Left ventricle myocardium superior (tissue), 1 donor: ENCODE results near the gene EFNA2. TPM values are rescaled to one million over a fixed set of nuclear protein-coding genes. Genes with fewer than 3 reads are reported as not detected.

Source experiments
- ATAC-seq: fragments of 200-7000 bp; cut with Tn5 transposase; one replicate; pipeline ENCODE4 v1.9.1; 2020; ENCODE audit warnings: mild to moderate bottlenecking, moderate library complexity
- DNase-seq: peaks from one replicate; pipeline ENCODE4 v3.0.0-alpha.2; 2020
- intact Hi-C: fragments of 100-400 bp; cut with micrococcal nuclease; formaldehyde crosslinking; loops from one replicate; pipeline ENCODE4 v1.11.0; 2022
- total RNA-seq: library from RNA; stranded (reverse); fragmentation: NEBNext Ultra II Directional; extraction: Animal tissue kit (Norgen Biotek cat#: 25700); gene quantifications from one replicate; pipeline ENCODE4 v1.2.1, GENCODE V29; 2021
- donor health status: DM: no; HTN: yes; CAD: no; lungs with severe emphysema.

The EFNA2 gene
- total RNA-seq, 1 donor from 2014 or later: not detected

DNA sequence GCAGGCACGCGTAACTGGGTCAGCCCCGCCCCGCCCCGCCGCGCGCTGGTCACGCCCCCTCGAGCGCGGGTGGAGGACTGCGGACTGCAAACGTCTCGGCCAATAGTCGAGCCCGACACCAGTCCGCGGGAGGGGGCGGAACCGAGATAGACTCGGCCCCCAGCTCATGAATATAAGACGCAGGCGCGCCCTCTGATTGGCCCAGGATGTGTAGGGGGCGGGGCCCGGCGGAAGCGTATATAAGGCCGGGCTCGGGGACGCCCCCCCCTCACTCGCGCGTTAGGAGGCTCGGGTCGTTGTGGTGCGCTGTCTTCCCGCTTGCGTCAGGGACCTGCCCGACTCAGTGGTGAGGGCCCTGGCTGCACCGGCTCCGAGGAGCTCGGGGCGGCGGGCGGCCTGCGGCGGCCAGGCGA lies 16.6 kb upstream of the EFNA2 start, which contains the start of gene CIRBP:
Gene CIRBP (plus strand): TSS at position 268 of the 413 bp plus-strand sequence. CDS start 1,602 bp downstream, outside the sequence.
- intact Hi-C loops: no loop called here
- DNase-seq: peak; percentile 100
- ATAC-seq: peak; percentile 74

DNA sequence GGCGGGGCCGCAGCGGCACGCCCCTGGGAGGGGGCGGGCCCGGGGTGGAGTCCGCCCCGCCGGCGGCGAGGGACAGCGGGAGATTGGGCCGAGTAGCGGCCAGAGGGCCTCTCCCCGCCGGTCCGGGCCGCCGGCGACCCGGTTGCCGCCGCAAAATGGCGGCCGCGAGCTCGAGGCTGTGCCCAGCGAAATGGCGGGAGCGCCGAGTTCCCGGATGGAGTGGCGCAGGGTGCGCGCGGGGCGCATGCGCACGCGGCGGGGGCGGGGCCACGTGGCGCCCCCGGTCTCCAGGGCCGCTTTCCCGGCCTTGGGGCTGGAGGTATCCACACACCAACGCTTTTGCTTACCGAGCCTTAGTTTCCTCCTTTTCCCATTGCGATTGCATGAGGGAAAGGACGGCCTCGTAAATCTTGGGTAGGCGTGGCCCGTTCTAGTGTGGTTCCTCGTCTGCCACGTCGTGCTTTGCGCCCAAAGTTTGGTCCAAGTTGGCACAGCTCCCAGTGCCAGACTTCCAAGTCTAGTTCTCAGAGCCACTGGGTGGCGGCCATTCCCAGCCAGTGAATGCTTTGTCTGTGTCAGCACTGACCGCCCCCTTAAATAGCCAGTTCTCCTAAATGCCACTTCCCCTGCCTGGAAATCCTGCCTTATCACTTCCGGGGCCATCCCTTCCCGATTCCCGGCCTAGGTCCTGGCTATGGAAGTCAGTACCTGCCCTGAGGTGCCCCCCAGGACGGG lies 16.0 kb upstream of the EFNA2 start:
- peak; percentile 35 for ATAC-seq
- peak; percentile 92 for DNase-seq
- intact Hi-C loops: no loop called here

DNA sequence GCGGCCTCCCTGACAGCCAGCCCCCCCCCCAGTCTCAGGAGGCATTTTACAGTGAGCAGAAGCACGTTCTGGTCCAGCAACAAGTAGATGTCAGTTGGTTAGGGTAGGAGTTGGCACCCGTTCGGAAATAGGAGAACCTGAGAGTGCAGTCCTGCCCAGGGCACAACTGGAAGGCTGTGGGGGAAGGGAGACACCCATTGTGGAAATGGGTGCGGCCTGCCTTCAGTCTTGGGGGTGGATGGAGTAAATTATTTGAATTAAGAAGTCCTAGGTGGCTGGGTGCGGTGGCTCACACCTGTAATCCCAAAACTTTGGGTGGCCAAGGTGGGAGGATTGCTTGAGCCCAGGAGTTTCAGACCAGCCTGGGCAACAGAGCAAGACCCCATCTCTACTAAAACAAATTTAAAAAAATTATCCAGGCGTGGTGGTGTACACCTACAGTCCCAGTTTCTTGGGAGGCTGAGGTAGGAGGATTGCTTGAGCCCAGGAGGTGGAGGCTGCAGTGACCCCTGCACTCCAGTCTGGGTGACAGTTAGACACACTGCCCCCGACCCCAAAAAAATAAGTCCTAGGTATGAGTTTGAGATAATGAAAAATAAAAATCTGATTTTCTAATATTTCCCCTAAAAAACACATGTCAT lies 15.3 kb upstream of the EFNA2 start:
- DNase-seq (no peak), ATAC-seq (no peak)
- intact Hi-C loops: no loop called here

DNA sequence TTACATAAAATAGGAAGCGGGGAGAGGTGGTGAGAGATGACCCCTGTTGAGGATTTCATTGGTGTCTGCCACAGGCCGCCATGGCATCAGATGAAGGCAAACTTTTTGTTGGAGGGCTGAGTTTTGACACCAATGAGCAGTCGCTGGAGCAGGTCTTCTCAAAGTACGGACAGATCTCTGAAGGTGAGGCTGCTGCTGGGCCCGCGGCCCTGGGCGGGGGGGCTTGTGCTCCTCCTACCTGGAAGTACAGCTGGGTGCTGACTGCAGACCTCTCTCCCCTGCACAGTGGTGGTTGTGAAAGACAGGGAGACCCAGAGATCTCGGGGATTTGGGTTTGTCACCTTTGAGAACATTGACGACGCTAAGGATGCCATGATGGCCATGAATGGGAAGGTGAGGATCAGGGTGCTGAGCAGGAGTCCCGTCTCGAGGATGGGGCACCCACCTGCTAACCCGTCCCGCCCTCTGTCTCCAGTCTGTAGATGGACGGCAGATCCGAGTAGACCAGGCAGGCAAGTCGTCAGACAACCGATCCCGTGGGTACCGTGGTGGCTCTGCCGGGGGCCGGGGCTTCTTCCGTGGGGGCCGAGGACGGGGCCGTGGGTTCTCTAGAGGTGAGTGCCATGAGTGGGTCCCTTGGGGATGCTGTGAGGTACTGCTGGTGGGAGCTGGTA lies 14.7 kb upstream of the EFNA2 start:
- intact Hi-C loops: no loop called here
- no peak for ATAC-seq
- no peak for DNase-seq

DNA sequence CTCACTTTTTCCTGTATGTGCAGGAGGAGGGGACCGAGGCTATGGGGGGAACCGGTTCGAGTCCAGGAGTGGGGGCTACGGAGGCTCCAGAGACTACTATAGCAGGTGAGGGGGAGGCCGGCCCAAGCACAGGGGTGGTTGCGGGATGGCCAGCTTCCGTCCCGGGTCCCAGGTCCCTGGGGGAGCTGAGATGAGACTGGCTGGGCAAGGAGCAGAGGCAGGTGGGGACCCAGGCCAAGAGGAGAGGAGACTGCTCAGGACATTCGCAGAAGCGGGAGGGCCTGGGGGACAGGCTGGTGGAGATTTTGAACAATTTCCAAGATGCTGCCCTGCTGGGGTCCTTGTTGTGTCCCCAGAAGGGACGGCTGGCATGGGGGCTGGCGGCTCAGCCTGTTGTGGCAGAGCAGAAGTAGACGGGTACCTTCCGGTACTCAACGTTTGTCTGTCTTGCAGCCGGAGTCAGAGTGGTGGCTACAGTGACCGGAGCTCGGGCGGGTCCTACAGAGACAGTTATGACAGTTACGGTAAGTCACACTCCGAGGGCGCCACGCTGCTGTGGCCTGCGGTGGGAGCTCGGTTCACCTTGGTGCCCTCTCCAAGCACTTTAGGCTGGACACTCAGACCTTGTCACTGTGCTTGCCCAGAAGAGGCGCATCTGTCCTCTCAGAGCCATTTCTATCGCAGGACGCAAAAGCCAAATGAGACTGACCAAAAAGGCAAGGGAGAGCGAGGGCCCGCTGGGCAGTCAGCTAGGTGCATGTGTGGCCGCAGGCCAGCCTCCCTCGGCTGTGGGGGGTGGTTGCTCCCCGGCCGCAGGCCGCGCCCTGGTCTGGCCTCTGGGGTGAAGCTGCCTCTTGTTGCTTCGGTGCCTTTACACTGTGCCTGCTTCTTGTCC lies 13.9 kb upstream of the EFNA2 start:
- intact Hi-C loops: no loop called here
- peak; percentile 66 for DNase-seq
- ATAC-seq: no peak

DNA sequence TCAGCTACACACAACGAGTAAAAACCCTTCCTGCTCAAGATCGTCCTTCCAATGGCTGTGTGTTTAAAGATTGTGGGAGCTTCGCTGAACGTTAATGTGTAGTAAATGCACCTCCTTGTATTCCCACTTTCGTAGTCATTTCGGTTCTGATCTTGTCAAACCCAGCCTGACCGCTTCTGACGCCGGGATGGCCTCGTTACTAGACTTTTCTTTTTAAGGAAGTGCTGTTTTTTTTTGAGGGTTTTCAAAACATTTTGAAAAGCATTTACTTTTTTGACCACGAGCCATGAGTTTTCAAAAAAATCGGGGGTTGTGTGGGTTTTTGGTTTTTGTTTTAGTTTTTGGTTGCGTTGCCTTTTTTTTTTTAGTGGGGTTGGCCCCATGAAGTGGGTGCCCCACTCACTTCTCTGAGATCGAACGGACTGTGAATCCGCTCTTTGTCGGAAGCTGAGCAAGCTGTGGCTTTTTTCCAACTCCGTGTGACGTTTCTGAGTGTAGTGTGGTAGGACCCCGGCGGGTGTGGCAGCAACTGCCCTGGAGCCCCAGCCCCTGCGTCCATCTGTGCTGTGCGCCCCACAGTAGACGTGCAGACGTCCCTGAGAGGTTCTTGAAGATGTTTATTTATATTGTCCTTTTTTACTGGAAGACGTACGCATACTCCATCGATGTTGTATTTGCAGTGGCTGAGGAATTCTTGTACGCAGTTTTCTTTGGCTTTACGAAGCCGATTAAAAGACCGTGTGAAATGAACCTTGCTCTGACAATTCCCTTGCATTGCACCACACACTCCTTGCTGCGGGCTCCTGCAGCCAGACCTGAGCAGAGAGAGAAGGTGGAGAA lies 13.0 kb upstream of the EFNA2 start:
- ATAC-seq (no peak), DNase-seq (no peak)
- intact Hi-C loops: no loop called here

DNA sequence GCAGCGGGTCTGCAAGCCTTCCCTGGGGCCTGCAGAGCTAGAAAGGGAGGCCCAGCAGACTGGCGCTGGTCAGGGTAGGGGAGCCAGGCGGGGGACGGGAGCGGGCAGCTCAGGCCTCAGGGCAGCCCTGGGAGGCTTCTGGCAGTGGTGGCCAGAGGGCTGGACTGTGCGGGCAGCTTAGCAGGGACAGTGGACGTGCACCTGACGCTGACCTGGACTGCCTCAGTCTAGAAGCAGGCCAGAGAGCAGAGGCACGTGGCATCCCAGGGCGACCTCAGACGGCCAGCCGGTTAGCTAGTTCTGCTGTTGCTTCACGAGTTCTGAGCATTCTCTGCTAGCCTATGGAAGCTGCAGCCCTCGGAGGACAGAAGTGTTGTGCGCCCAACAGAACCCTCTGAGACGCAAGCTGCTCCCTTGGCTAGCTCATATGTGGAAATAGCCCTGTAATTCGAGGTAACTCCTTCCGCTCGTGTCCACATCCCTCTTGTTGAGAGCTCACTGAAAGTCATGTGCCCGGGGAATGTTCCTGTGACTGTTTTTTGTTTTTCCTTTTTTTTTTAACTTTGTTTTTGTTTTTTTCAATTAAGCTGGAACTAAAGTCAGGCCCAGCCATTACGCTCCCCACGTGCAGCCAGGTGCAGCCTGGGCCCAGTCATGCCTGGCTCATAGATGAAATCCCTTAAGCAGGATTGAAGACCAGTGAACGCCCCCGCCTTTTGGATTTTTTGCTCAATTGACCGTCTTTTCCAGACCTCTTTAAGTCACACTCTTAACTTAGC lies 12.2 kb upstream of the EFNA2 start:
- ATAC-seq: no peak
- DNase-seq: peak; percentile 45
- intact Hi-C loops: no loop called here

DNA sequence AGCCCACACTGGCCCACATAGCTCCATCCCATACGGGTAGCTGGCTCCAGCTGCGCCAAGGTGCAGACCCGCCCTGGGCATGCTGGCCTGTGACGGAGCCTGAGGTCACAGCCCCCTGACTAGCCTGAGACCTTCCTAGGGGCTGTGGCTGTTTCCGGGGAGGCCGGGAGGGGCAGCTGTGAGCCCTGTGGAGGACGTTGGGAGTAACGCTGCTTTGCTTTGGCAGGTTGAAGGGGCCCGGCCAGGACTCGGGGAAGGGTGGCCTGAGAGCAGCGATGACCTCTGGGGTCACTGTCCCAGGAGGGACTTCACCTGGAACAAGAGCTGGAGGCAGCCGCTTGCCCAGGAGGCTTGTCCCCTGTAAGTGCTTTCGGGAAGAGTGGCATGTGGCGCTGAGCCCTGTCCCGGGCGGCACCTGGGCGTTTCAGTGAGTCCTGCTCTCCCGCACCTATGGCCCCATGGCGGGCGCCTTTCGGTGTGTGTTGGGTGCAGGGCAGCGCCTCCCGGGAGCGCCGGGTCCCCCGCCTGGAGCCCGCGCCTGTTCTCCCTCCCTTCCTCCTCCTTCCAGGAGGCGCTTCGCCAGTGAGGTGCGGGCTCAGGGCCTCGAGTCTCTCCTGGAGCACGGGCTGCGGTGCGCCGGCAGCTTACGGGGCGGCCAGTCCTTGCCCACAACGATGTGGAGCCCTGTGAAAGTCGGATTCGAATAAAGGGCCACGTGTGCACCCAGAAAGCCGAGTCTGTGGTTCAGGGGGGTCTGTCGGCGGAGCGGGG lies 11.4 kb upstream of the EFNA2 start:
- DNase-seq (peak; percentile 52), ATAC-seq (no peak)
- intact Hi-C loops: no loop called here

DNA sequence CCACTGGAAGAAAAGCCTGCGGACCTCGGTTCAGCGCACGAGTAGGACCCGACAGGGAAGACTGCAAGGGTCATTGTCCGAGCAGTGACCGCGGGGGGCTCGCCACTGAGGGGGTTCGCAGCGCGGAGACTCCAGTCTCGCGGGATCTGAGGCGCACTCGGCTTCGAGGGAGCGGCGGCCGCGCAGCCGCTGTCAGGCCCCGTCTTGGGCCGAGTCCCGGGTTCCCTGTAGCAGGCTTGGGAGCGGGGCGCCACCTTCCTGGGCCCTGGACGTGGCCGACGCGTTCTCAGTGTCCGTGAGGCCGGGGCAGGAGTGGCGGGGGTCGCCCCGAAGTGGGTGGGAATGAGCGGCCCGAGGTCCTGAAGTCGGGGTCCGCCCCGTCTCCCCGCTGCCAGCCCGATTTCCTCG lies 10.8 kb upstream of the EFNA2 start:
- ATAC-seq: peak; percentile 1

DNA sequence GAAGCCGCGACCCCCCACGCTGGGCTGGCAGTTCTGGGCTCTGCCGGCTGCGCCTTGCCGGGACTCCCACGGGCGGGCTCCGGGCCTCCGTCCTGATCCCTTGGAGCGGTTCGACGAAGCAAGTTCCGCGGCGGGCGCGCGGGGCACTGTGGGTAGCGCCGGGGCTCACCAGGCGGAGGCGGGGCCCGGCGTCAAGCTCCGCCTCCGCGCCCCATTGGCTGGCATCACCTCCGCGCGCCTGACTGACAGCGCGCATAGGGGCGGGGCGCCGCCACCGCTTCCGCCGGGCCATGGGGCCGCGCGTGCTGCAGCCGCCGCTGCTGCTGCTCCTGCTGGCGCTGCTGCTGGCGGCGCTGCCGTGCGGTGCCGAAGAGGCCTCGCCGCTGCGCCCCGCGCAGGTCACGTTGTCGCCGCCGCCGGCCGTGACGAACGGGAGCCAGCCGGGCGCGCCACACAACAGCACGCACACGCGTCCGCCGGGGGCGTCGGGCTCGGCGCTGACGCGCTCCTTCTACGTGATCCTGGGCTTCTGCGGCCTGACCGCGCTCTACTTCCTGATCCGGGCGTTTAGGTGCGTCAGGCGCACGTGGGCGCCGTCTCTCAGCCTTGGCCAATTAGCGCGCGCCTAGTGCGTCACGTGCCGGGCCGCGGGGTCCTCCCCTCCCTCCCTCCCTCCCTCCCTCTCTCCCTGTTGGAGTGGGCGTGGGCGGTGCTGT lies 10.3 kb upstream of the EFNA2 start, which contains the start of gene FAM174C:
Gene FAM174C (plus strand): TSS at position 271 of the 716 bp plus-strand sequence. CDS start 20 bp downstream, at position 291.
- DNase-seq: peak; percentile 97
- peak; percentile 81 for ATAC-seq
- intact Hi-C loops: no loop called here

More for the DNA sequence above, 10.8 kb upstream of the EFNA2 start:
- intact Hi-C loops: no loop called here
- DNase-seq: no peak

DNA sequence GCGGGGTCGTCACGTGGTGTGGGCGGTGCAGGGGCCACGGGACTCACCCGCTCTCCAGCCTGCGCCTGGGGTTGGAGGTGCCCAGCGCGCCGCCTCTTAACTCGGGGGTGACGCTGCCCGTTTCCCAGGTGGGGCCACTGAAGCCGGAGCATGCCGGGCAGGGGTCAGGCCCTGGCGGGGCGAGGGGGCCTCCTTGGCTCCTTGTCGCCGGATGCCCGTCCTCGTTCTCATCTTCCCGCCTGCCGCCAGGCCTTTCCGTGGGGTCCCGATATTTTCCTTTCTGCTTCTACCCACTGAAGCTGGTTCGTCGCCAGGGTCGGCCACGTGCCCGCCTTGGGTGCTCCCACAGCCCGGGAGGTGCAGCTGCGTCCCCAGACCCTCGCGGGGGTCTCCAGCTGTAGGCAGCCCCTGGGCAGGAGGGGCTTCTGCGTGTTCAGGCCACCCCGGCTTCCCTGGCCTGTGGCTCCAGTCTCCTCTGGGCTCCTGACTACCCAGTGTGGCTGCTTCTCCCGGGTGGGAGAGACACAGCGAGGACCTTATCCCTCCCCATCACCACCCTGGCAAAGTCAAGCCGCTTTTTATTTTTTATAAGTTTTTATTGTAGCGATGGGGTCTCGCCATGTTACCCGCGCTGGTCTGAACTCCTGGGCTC lies 9.6 kb upstream of the EFNA2 start:
- intact Hi-C loops: no loop called here
- ATAC-seq (peak; percentile 0), DNase-seq (peak; percentile 74)

DNA sequence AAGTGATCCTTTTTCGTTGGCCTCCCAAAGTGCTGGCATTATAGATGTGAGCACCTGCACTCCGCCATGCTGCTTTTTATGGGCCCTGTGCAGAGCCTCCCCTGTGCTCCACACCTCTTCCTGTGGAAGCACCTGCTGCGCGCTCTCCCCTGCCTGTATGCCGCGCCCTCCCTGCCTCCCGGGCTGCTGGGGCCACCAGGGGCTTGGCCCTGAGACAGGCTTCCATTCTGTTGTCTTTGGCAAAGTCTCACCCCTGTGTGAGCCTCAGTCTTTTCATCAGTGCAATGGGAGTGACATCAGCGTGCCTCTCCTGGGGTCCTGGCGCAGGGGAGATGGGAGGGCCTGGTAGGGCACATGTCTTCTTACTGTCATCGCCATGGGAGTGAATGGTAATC lies 9.0 kb upstream of the EFNA2 start:
- DNase-seq: no peak
- intact Hi-C loops: no loop called here
- no peak for ATAC-seq

DNA sequence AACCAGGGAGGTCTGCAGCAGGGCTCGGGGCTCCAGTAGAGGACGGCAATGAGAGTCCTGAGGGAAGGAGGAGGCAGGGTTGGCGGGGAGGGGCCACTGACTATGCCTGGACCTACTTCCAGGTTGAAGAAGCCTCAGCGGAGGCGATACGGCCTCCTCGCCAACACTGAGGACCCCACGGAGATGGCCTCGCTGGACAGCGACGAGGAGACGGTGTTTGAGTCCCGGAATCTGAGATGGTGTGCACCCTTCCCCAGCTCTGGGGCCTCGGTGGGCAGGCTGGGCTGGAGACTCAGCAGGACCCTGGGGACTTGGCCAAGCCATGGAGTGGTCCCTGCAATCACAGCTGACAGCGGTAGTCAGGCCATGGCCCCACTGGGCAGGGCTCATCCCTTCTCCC lies 8.6 kb upstream of the EFNA2 start:
- intact Hi-C loops: no loop called here
- no peak for ATAC-seq
- DNase-seq: no peak

DNA sequence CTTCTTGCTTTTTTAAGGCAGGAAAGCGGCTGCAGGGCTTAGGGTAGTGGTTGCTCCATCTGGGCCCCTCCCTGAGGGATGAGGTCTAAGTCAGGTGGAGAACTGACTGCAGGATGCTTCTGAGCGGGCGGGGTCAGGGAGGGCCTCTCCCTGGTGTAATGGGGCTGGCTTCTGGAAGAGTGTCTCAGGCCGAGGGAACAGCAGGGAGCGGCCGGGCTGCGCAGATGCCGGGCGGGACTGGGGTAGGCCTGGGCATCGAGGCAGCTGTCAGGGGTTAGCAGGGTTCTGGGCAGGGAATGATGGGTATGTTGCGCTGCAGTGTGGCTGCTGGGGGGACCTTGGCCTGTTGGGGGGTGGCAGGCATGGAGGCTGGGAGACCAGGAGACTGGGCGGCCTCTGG lies 7.6 kb upstream of the EFNA2 start:
- ATAC-seq: no peak
- intact Hi-C loops: no loop called here
- no peak for DNase-seq

DNA sequence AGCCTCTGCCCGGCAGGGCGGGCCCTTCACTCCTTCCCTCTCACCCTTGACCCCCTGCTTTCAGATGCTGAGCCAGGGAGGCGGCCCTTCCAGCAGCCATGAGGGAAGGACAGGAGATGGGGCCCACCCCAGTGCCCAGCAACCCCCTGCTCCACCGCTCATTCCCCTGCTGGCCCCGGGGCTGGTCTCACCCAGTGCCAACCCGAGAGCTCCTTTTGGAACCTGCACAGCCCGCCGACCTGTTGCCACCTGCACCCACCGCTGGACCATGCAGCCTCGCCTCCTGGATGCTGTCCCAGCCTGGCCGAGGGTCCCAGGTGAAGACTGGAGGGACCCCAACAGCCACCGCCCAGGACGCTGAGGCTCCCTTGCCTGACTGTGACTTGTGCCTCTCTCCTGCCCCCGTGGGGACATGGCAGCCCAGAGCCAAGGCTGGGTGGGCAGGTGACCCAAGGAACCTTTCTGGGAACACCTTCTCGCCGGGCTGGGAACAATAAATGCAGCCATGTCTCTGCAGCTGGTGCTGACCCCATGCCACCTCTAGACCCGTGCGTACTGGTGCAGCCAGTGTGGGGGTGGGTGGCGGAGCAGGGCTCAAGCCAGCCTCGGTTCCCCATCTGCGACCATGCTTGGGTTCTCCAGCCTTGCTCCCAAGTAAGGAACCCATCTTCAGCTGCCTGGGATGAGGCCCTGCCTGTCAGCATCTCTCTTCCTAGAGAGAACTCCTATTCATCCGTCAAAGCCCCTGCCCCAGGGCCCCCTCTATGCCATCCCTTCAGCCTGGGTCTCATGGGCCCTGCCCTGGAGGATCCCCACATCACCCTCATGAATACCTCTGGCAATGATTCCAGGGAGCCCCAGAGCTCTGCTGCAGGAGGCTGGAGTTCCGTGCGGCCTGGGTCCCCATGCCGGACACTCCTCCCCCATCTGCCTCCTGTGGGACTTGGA lies 6.7 kb upstream of the EFNA2 start:
- intact Hi-C loops: no loop called here
- DNase-seq: no peak
- ATAC-seq: no peak
